Mesodermal cell (in vitro differentiated cells): ENCODE measurements around the gene TOX2.

Experiments used
- H3K27ac ChIP-seq: 2 replicates; pipeline ENCODE4 v1.7.0; 2013; ENCODE audit warnings: mild to moderate bottlenecking, low read depth, low read length, moderate library complexity; ENCODE audit not compliant: severe bottlenecking
- H3K36me3 ChIP-seq: 2 replicates; pipeline ENCODE4 v1.7.1; 2013; ENCODE audit warnings: mild to moderate bottlenecking, low read length, moderate library complexity; ENCODE audit not compliant: control insufficient read depth, insufficient read depth
- H3K4me1 ChIP-seq: one replicate; pipeline ENCODE4 v1.7.1; 2013; ENCODE audit warnings: mild to moderate bottlenecking, low read length; ENCODE audit not compliant: insufficient read depth, control insufficient read depth, poor library complexity, severe bottlenecking
- H3K4me3 ChIP-seq: 2 replicates; pipeline ENCODE4 v1.7.0; 2013; ENCODE audit warnings: low read length, control low read depth, mild to moderate bottlenecking; ENCODE audit not compliant: insufficient read depth, poor library complexity, severe bottlenecking; ENCODE audit errors: extremely low read depth
- H3K9me3 ChIP-seq: 2 replicates; pipeline ENCODE4 v1.7.1; 2013; ENCODE audit warnings: mild to moderate bottlenecking, low read length, moderate library complexity; ENCODE audit not compliant: control insufficient read depth
- whole genome bisulfite sequencing, 2 experiments: methylation state at CpG; one replicate each; pipeline ENCODE4 v1.1.5; 2013; ENCODE audit warnings: missing lambda C conversion rate in 2 of 2; ENCODE audit not compliant: insufficient coverage in 2 of 2; 5-methylcytosine and 5-hydroxymethylcytosine counted together

The TOX2 gene

GRCh38 chr20:43925801-43926200, 11.1 kb downstream of the TOX2 start:
- WGBS, 2 experiments: 83 to 86% methylated on average over 2 to 4 of the region's 5 CpGs

GRCh38 chr20:43926287-43927050, 11.8 kb downstream of the TOX2 start:
- 77 to 80% methylated on average over 6 to 8 of the region's 10 CpGs for WGBS, 2 experiments
- H3K4me1 ChIP-seq: peaks cover 14% of the 10 kb centered on the region
- no peak overlapping the region for H3K27ac ChIP-seq
- H3K4me3 ChIP-seq: no peak overlapping the region
- H3K9me3 ChIP-seq: no peaks in the 10 kb centered on the region
- no peaks in the 10 kb centered on the region for H3K36me3 ChIP-seq

More at GRCh38 chr20:43925801-43926200, 11.1 kb downstream of the TOX2 start:
- Histone ChIP-seq H3K36me3 (no peaks in the 10 kb centered on the region), H3K27ac (no peak overlapping the region), H3K9me3 (no peaks in the 10 kb centered on the region), H3K4me3 (no peak overlapping the region), H3K4me1 (peaks cover 14% of the 10 kb centered on the region)

DNA sequence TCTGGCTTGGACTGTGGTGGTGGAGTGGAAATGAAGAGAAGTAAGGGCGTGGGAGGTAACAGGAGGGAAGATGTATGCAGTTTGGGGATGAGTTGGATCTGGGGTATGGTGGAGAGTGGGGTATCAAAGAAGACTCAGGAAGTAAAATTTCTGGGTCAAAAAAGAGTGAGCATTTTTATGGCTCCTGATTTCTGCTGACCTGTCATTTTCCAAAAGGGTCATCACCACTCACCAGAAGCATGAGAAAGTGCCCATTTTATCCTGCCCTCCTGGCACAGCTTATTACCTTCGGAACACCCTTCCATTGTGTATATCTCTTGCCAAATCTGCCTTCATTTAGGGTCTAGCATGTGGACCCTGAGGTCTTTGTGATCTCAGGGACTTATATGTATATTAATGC, 17.3 kb downstream of the TOX2 start:
- H3K27ac ChIP-seq: no peak overlapping the region
- 81 to 90% methylated on average over 1 to 2 of the region's 2 CpGs for WGBS, 2 experiments
- H3K9me3 ChIP-seq: no peaks in the 10 kb centered on the region

DNA sequence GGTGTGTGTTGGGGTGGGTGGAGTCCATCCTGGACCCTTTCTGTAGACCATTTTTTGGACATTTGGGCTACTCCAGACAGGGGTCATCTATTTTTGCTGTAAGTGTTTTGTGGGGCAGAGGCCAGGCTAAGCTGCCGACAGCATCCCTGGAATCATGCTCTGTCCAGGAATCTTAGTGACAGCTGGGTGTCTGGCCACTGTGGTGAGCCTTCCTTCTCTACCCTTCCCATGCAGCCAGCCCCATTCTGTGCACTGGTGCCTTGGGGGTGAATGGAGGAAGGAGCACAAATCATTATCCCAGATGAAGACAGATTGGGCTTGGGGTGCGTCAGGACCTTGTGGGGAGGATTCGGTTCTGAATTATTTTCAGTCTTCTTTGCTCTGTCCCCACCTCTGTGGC, 20.2 kb downstream of the TOX2 start:
- Histone ChIP-seq H3K9me3 (no peaks in the 10 kb centered on the region), H3K4me3 (no peak overlapping the region), H3K27ac (no peak overlapping the region), H3K4me1 (peaks cover 8% of the 10 kb centered on the region), H3K36me3 (no peaks in the 10 kb centered on the region)
- WGBS, 2 experiments: 100% methylated on average over 3 of the region's 3 CpGs; no CpG with 5 or more reads in 1 of the 2 experiments

More for the DNA sequence above, 17.3 kb downstream of the TOX2 start:
- H3K36me3 ChIP-seq: no peaks in the 10 kb centered on the region
- peaks cover 1% of the 10 kb centered on the region for H3K4me1 ChIP-seq
- H3K4me3 ChIP-seq: no peak overlapping the region

DNA sequence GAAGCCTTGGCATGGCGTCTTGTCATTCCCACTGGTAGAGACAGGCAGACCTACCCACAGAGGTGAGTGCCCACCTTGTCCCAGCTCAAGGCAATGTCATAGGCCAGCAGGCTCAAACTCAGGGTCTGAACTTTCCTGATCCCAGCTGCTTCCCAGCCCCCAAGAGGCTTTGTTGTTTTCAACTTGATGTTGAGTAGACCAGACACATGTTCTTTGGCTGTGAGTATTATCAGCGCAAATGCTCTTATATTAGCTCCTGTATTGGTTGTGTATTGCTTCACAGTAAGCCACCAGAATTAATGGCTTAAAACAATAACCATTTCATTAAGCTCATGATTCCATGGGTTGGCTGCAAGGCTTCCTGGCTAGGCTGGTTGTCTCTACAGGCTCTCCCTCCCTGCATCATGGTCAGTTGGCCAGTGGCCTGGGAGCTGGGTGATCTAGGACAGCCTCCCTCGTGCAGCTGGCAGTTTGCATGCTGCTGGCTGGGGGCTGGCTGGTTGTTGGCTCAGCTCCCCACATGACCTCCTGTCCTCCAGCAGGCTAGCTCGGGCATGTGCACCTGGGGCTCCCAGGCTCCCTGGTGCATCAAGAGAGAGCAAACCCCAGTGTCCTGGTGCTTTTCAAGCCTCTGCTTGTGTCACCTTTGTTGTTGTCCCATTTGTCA, 21.6 kb downstream of the TOX2 start:
- H3K4me1 ChIP-seq: peaks cover 11% of the 10 kb centered on the region
- H3K36me3 ChIP-seq: no peaks in the 10 kb centered on the region
- WGBS, 2 experiments: 81 to 100% methylated on average over 2 to 3 of the region's 4 CpGs
- H3K4me3 ChIP-seq: no peak overlapping the region
- no peak overlapping the region for H3K27ac ChIP-seq
- no peaks in the 10 kb centered on the region for H3K9me3 ChIP-seq

GRCh38 chr20:43936805-43937204, 22.2 kb downstream of the TOX2 start:
- Histone ChIP-seq H3K27ac (no peak overlapping the region), H3K9me3 (no peaks in the 10 kb centered on the region), H3K4me3 (no peak overlapping the region), H3K4me1 (peaks cover 15% of the 10 kb centered on the region), H3K36me3 (no peaks in the 10 kb centered on the region)
- 86 to 96% methylated on average over 5 of the region's 7 CpGs for WGBS, 2 experiments

- no peak overlapping the region for H3K4me3 ChIP-seq
- no peak overlapping the region for H3K27ac ChIP-seq
- peaks cover 21% of the 10 kb centered on the region for H3K4me1 ChIP-seq
- H3K36me3 ChIP-seq: no peaks in the 10 kb centered on the region
- no peaks in the 10 kb centered on the region for H3K9me3 ChIP-seq
- 86 to 93% methylated on average over 2 to 6 of the region's 7 CpGs for WGBS, 2 experiments
Observed at GRCh38 chr20:43937591-43937990, 22.9 kb downstream of the TOX2 start.

DNA sequence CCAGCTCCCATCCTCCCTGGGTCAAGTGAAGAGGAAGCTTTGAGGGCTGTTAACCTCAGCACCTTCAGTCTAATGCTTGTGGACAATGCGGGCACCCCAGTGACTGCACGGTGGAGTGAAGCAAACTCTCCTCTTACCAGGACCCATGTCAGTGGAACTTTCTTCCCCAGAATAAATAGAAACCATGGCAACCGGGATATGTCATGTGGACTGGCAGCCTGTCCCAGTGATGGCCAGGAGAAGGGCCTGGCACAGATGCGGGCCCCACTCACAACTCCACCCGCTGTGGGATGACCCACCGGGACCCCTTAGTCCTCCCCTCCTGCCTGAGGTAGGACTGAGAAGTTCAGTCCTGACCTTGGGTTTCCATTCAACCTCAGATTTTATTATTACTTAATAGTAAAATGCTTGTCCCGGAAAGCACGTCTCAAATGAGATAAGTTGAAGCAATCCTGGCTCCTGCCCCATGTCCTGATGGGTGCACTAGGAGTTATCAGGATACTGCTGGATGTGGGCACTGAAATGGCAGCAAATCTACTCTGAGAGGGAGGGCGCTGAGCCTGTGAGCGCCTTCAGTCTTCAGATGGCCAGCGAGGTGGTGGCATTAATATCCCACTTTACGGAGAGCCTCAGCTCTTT, 23.5 kb downstream of the TOX2 start:
- H3K4me3 ChIP-seq: no peak overlapping the region
- H3K36me3 ChIP-seq: no peaks in the 10 kb centered on the region
- no peaks in the 10 kb centered on the region for H3K9me3 ChIP-seq
- 86 to 90% methylated on average over 8 to 9 of the region's 12 CpGs for WGBS, 2 experiments
- peaks cover 27% of the 10 kb centered on the region for H3K4me1 ChIP-seq
- no peak overlapping the region for H3K27ac ChIP-seq

DNA sequence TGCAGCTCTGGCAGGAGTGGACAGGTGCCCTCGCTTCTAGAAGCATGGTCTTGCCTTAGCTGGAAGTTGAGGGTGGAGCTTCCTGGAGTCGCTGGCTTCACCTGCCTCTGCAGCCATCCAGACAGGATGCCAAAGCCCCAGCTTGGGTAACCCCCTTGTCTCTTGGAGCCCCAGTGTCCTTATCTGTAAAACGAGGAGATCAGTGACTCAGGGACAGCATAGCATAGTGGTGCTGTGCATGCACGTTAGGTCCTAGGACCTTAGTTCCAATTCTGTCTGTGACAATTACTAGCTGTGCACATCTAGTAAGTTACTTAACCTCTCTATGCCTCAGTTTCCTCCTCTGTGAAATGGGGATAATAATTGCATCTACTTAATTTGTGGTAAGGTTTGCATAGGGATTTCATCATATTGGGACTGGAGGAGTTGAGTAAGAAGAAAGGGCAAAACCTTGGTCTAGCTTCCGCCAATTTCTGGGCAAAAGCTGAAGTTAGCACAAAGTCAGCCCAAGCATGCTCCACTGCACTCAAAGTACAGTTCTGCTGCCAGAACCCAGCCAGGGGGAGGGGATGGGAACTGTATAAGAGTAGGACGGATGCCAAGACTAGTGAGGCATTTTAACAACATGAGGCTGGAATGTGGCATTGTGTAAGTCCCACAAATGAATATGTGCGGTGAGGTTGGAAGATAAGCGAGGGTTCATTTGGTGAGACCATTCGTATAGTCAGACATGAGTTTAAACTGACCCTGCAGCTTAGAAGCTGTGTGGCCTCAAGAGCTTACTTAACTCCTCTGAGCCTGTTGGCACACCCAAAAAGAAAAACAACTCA, 24.5 kb downstream of the TOX2 start:
- Histone ChIP-seq H3K4me3 (no peak overlapping the region), H3K27ac (no peak overlapping the region), H3K9me3 (no peaks in the 10 kb centered on the region), H3K36me3 (no peaks in the 10 kb centered on the region), H3K4me1 (peaks cover 30% of the 10 kb centered on the region)
- WGBS, 2 experiments: 95 to 96% methylated on average over 9 of the region's 9 CpGs

DNA sequence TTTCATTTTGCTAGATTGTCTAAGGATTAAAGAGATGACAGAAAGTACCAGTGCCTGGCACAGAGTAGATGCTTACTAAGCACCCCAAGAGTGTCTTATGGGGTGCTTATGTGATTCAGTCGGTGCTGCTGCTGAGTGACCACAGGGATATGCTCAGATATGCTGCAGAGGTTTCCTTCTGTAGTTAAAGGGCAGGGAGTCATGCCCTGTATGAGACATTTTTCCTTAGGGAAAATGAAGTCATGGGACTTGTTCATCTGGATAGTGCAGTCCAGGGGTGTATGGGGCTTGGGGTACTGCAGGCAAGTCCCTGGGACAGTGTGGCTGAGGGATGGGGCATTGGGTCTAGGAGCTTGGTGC, 25.1 kb downstream of the TOX2 start:
- Histone ChIP-seq H3K4me1 (peaks cover 30% of the 10 kb centered on the region), H3K27ac (no peak overlapping the region), H3K36me3 (no peaks in the 10 kb centered on the region), H3K9me3 (no peaks in the 10 kb centered on the region), H3K4me3 (no peak overlapping the region)
- 94 to 100% methylated on average over 1 of the region's 1 CpG for WGBS, 2 experiments
